ENCODE measurements around the gene OR51G2. TPM values are rescaled to one million over a fixed set of nuclear protein-coding genes. Genes with fewer than 3 reads are reported as not detected.
"Not testable (repeated sequence)": the region's sequence is repeated elsewhere in the genome, so short reads cannot be mapped to it uniquely, and the experiment has no call there.

Gene OR51G2, protein sequence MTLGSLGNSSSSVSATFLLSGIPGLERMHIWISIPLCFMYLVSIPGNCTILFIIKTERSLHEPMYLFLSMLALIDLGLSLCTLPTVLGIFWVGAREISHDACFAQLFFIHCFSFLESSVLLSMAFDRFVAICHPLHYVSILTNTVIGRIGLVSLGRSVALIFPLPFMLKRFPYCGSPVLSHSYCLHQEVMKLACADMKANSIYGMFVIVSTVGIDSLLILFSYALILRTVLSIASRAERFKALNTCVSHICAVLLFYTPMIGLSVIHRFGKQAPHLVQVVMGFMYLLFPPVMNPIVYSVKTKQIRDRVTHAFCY
- not detected for total RNA-seq

DNA sequence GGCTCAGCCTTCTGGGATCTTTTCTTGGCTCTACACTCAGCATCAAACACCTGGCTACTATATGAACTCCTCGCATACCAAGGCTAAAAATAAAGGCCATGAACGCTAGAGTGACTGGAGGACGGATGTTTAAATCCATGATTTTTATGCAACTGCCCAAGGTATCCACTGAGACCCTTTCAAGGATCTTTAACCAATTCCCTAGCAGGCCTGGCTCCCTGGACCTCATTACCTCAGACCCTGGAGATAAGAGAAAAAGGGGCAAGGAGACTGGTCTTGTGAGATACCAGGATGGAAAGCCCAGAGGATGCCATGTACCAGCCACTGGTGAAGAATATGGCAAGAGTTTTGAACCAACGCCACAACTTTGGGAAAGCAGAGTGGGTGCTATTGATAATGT is at the start of gene OR51G2:
Gene OR51G2, minus strand, starts transcription at position 101 of the 400 bp plus-strand sequence. CDS start 3,687 bp downstream, outside the sequence.
- H3K27ac Mint-ChIP-seq: no peak within 1 kb of the TSS
- ChIA-PET POLR2A (no interaction called here), CTCF (no interaction called here)
- H3K9me3 Mint-ChIP-seq: no peaks in the 10 kb centered on the region
- no peak for DNase-seq
- H3K27me3 Mint-ChIP-seq: no peaks in the 10 kb centered on the region
- no peaks in the 10 kb centered on the region for H3K36me3 Mint-ChIP-seq (ENCODE audit: low read depth)
- H3K4me1 Mint-ChIP-seq: no peaks in the 10 kb centered on the region
- H3K4me3 Mint-ChIP-seq: no peak within 1 kb of the TSS

DNA sequence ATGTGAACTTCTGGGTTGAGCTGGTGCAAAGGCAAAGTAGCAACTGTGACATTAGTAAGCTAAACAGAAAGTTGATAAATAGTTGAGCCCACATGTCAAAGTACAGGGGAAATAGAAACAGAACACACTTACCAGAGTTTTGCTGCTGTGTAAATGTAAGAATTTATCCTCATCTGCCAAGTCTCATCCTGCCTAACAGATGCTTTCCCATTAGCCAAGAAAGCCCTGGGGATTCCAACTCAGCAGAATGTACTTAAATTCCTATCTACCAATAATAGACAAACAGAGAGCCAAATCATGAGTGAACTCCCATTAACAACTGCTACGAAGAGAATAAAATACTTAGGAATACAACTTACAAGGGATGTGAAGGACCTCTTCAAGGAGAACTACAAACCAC is 43.7 kb upstream of the OR51G2 start:
- CTCF ChIA-PET: no interaction called here
- Mint-ChIP-seq H3K4me1 (no peaks in the 10 kb centered on the region), H3K9me3 (no peaks in the 10 kb centered on the region), H3K27me3 (no peaks in the 10 kb centered on the region), H3K36me3 (ENCODE audit: low read depth) (no peaks in the 10 kb centered on the region), H3K4me3 (no peak overlapping the region), H3K27ac (no peak overlapping the region)
- POLR2A ChIA-PET: no interaction called here
- no peak for DNase-seq

DNA sequence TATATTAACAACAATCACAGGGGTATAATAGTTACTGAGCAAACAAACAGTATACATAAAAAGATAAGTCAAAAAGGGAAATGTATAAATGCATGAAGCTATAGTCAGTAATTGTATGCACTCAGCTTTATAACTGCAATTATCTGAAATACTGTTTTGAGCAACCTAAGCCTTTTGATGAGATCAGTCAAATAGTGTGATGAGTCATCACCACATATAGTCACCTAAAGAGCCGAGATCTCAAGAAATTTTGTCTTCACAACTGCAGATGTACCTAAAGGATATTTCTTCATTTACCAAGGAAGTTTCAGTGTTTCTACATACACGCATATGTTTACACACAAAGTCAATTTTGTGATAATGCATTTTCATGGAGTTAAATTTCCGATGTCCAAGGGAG is 41.7 kb upstream of the OR51G2 start:
- Mint-ChIP-seq H3K4me3 (no peak overlapping the region), H3K27me3 (no peaks in the 10 kb centered on the region), H3K36me3 (ENCODE audit: low read depth) (no peaks in the 10 kb centered on the region), H3K9me3 (no peaks in the 10 kb centered on the region), H3K27ac (no peak overlapping the region), H3K4me1 (no peaks in the 10 kb centered on the region)
- CTCF ChIA-PET: no interaction called here
- POLR2A ChIA-PET: no interaction called here
- no peak for DNase-seq

DNA sequence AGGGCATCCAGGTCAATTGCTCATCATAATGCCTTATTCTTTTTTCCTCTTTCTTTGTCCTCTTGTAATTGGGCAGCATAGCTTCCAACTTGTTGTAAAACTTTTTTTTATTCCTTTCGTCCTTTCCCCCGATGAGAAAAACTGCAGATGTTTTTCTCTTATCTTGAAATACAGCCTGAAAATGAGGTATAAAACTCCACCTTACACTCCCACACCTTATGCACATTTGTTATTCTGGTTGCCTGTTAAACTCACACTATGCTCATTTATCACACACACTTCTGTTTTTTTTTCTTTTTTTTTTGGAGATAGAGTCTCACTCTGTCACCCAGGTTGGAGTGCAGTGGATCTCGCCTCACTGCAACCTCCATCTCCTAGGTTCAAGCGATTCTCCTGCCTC is 38.2 kb upstream of the OR51G2 start:
- H3K36me3 Mint-ChIP-seq (ENCODE audit: low read depth): no peaks in the 10 kb centered on the region
- ChIA-PET POLR2A (no interaction called here), CTCF (no interaction called here)
- DNase-seq: no peak
- H3K27ac Mint-ChIP-seq: no peak overlapping the region
- H3K27me3 Mint-ChIP-seq: no peaks in the 10 kb centered on the region
- H3K4me1 Mint-ChIP-seq: no peaks in the 10 kb centered on the region
- H3K4me3 Mint-ChIP-seq: no peak overlapping the region
- H3K9me3 Mint-ChIP-seq: no peaks in the 10 kb centered on the region

DNA sequence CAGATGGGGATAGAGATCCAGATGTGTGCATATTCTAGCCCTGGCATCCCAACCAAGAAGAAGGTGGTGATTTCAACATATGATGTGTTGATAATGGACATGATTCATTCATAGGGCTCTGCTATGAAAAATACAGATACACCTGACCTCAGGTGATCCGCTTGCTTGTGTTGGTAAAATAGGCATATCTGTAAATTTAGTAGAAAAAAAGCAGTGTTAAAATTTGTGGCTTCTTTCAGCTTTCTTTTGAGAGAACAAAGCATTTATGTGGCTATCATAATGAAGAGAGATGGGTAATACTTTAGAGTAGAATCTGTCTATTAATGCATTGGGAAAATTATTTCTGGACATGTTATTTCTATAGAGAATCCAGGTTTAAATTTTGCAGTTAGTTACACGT is 36.5 kb upstream of the OR51G2 start, which contains the start of gene OR51A2:
Gene OR51A2, minus strand, starts transcription at position 101 of the 400 bp plus-strand sequence. Its CDS starts 0 bp downstream, at position 101.
- CTCF ChIA-PET, H3K4me1 Mint-ChIP-seq: not testable (repeated sequence)

DNA sequence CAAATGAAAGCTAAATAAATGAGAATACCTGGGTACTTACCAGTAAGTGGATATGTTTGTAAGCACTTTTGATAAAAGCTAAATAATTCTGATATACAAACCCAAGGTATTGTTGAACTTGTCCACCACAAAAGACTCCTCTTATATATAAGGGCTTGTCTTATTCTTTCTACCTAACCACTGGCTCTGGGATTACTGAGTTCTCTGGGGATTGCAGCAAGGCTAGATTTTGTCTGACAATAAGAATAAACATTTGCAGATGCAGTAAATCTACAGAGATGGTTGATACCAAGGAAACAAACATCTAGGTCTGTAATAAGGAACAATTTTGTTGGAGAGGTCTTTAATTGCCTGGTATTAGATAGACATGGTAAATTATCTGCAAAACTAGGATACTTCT is 28.4 kb upstream of the OR51G2 start, which contains the start of gene OR51A4:
Gene OR51A4, minus strand, starts transcription at position 101 of the 400 bp plus-strand sequence. CDS start 505 bp downstream, outside the sequence.
- POLR2A ChIA-PET: no interaction called here
- CTCF ChIA-PET: no interaction called here

More for the DNA sequence above, 36.5 kb upstream of the OR51G2 start, which contains the start of gene OR51A2:
- H3K27ac Mint-ChIP-seq; DNase-seq; H3K4me3 Mint-ChIP-seq; H3K9me3 Mint-ChIP-seq; H3K27me3 Mint-ChIP-seq; H3K36me3 Mint-ChIP-seq (ENCODE audit: low read depth); POLR2A ChIA-PET: not testable (repeated sequence)

DNA sequence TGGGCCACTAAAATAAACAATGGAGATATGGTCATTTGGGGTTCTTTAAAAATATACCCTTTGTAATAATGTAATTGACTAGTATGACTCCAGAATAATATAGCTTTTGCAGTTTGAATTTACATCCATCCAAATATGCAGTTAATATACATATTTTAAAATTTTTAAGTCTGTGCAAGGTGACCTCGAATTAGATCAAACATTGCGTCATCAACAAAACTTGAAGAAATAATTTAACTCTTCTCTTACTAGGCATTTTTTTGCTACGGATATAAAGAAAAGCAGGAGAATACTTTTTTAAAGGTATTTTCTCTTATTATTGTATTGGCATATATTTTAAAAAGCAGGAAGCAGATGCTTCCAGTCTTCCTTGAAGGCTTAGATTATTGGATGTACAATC is 17.6 kb upstream of the OR51G2 start:
- H3K36me3 Mint-ChIP-seq (ENCODE audit: low read depth): no peaks in the 10 kb centered on the region
- H3K4me3 Mint-ChIP-seq: no peak overlapping the region
- POLR2A ChIA-PET: no interaction called here
- CTCF ChIA-PET: no interaction called here
- no peak for DNase-seq
- no peaks in the 10 kb centered on the region for H3K9me3 Mint-ChIP-seq
- H3K27me3 Mint-ChIP-seq: no peaks in the 10 kb centered on the region
- H3K4me1 Mint-ChIP-seq: no peaks in the 10 kb centered on the region
- H3K27ac Mint-ChIP-seq: no peak overlapping the region

More for the DNA sequence above, 28.4 kb upstream of the OR51G2 start, which contains the start of gene OR51A4:
- Mint-ChIP-seq H3K27me3 (no peaks in the 10 kb centered on the region), H3K4me1 (no peaks in the 10 kb centered on the region), H3K27ac (no peak within 1 kb of the TSS), H3K36me3 (ENCODE audit: low read depth) (no peaks in the 10 kb centered on the region), H3K4me3 (no peak within 1 kb of the TSS), H3K9me3 (no peaks in the 10 kb centered on the region)
- DNase-seq: no peak

DNA sequence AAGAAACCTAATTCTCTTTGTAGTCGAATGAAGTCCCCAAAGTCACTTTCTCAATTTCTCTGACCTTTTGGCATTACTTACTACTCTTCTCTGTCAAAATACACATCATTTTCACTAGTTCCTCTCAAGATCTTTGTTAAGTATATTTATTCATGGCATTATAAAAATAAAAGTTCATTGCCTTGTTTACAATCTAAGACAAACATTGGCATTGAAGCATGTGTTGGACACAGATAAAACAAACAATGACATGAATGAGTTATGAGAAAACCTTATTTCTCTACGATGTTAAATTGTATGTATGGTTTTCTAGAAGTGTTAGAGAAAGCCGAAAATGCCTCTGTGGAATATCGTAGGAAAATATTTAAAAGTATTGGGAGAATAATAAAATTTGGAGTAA is 13.6 kb upstream of the OR51G2 start:
- Mint-ChIP-seq H3K27me3 (no peaks in the 10 kb centered on the region), H3K9me3 (no peaks in the 10 kb centered on the region), H3K36me3 (ENCODE audit: low read depth) (no peaks in the 10 kb centered on the region), H3K4me1 (no peaks in the 10 kb centered on the region), H3K27ac (no peak overlapping the region), H3K4me3 (no peak overlapping the region)
- POLR2A ChIA-PET: no interaction called here
- CTCF ChIA-PET: interaction anchor here (0.6 kb wide), 1 partner anchor 1409 kb away, joined by 3 read pairs; no protein-coding TSS in a partner anchor
- no peak for DNase-seq

DNA sequence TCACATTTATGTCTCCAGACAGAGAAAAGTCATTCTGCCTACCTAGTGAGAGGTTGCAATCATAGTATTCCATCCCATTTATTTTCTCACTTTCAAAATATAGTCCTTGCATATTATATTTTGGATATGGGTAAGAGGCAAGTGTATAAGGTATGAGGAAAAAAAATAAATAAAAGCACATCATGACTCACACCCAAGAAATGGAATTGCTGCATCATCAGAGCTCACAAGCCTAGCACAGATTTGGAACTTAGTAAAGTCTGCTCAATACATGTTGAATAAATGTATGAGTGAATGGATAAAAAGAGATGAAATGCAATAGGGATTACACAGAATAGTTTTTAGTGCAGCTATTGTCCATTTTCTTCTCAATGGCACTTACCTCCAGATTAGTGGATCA is 7.5 kb upstream of the OR51G2 start:
- Mint-ChIP-seq H3K4me1 (no peaks in the 10 kb centered on the region), H3K36me3 (ENCODE audit: low read depth) (no peaks in the 10 kb centered on the region), H3K4me3 (no peak overlapping the region), H3K27me3 (peaks cover 2% of the 10 kb centered on the region), H3K9me3 (no peaks in the 10 kb centered on the region), H3K27ac (no peak overlapping the region)
- ChIA-PET CTCF (no interaction called here), POLR2A (no interaction called here)
- DNase-seq: no peak

DNA sequence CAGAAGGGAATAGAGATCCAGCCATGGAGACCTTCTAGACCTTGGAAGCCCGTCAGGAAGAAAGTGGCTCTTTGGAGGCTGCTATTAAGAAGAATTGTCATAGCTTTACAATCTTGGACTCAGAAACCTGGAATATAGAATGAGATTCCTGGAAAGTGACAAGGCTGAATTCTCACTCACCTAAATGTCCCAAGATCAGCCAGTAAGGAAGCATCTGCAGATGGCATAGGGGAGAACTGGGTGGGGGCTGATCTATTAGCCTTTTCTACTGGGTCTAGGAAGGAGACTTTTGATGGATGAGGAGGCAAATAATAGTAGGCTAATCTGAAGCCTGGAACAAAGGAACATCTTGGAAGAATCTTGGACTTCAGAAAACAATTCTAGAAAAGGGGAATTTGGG is 5.1 kb upstream of the OR51G2 start, which contains the start of gene OR51G1:
Gene OR51G1, minus strand, starts transcription at position 101 of the 400 bp plus-strand sequence. Its CDS starts 0 bp downstream, at position 101.
- Mint-ChIP-seq H3K9me3 (no peaks in the 10 kb centered on the region), H3K27ac (no peak within 1 kb of the TSS), H3K36me3 (ENCODE audit: low read depth) (no peaks in the 10 kb centered on the region), H3K27me3 (peaks cover 2% of the 10 kb centered on the region), H3K4me1 (no peaks in the 10 kb centered on the region), H3K4me3 (no peak within 1 kb of the TSS)
- DNase-seq: no peak
- ChIA-PET CTCF (no interaction called here), POLR2A (no interaction called here)

DNA sequence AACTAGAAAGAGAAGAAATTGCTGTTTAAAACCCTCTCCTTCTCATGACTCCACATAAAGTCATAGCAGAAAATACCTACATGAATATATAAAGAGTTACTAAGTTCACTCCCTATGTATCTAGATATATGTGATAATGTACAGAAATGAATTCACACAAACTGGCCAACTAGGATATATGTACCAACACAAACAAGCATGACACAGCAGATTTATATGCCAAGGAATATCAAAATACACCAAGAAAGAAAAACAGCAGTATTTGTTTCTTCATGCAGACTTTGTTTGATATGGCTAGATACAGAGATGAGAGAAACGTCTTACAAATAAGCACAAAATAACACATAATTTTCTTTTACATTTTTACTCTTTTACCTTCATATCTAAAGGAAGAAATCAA is 3.2 kb upstream of the OR51G2 start:
- no peaks in the 10 kb centered on the region for H3K4me1 Mint-ChIP-seq

DNA sequence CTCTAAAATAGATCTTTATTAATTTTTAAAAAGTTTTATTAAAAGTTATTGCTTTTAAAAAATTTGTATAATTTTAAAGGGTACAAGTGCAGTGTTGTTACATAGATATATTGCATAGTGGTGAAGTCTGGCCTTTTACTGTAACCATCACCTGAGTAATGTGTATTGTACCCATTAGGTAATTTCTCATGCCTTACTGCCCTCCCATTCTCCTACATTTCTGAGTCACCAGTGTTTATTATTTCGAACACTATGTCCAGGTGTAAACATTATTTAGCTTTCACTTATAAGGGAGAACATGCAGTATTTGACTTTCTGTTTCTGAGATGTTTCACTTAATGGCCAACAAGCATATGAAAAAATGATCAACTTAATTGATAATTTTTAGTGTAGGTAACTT is 2.6 kb upstream of the OR51G2 start:
- Mint-ChIP-seq H3K9me3 (no peaks in the 10 kb centered on the region), H3K27me3 (peaks cover 2% of the 10 kb centered on the region), H3K36me3 (ENCODE audit: low read depth) (no peaks in the 10 kb centered on the region), H3K27ac (no peak overlapping the region), H3K4me1 (no peaks in the 10 kb centered on the region), H3K4me3 (no peak overlapping the region)
- CTCF ChIA-PET: no interaction called here
- no peak for DNase-seq
- POLR2A ChIA-PET: no interaction called here

More for the DNA sequence above, 3.2 kb upstream of the OR51G2 start:
- POLR2A ChIA-PET: no interaction called here
- Mint-ChIP-seq H3K4me3 (no peak overlapping the region), H3K9me3 (no peaks in the 10 kb centered on the region), H3K27ac (no peak overlapping the region), H3K27me3 (peaks cover 2% of the 10 kb centered on the region), H3K36me3 (ENCODE audit: low read depth) (no peaks in the 10 kb centered on the region)
- CTCF ChIA-PET: no interaction called here
- no peak for DNase-seq

DNA sequence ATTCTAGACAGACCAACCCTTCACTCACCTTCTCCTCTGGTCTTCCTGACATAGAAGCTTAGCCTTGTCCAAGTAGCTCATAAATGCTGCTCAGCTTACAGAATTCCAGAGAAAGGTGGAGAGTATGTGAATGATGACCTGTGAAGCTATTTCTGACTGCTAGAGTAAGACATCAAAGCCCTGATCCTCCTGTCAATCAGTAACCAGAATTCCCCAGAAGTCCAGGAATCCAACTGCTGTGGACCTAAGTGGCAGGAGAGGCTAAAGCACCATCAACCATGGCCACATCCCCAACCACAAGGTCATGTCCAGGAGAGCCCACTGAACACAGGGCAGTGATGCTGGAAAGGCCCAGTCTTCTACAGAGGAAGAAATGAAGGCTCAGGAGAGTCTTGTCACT is 2.6 kb downstream of the OR51G2 start:
- H3K27ac Mint-ChIP-seq: no peak overlapping the region
- no peaks in the 10 kb centered on the region for H3K36me3 Mint-ChIP-seq (ENCODE audit: low read depth)
- no peaks in the 10 kb centered on the region for H3K4me1 Mint-ChIP-seq
- ChIA-PET CTCF (no interaction called here), POLR2A (no interaction called here)
- no peaks in the 10 kb centered on the region for H3K9me3 Mint-ChIP-seq
- no peak for DNase-seq
- no peak overlapping the region for H3K4me3 Mint-ChIP-seq
- H3K27me3 Mint-ChIP-seq: no peaks in the 10 kb centered on the region

DNA sequence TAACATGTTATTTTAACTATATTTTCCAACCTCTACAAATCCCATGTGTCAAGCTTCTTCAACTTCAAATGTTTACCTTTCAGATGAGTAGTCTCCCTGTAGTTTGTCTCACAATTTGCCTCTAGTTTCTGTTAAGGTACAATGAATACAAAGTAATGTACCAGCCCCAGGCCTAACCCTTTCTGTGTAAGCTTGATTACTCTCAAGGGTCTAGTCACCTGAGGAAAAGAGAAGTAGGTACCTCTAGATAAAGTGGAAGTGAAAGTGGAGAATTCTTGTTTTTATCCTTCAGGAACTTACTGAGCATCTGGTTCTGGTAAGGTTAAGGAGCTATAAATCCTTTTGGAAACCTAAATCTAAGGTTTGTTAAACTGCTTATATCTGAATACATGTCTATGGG is 15.7 kb downstream of the OR51G2 start, which contains the start of gene OR51A7:
Gene OR51A7, plus strand, starts transcription at position 300 of the 400 bp plus-strand sequence. CDS start 3,587 bp downstream, outside the sequence.
- ChIA-PET CTCF (no interaction called here), POLR2A (no interaction called here)
- Mint-ChIP-seq H3K36me3 (ENCODE audit: low read depth) (no peaks in the 10 kb centered on the region), H3K27ac (no peak within 1 kb of the TSS), H3K27me3 (no peaks in the 10 kb centered on the region), H3K9me3 (no peaks in the 10 kb centered on the region), H3K4me3 (no peak within 1 kb of the TSS), H3K4me1 (no peaks in the 10 kb centered on the region)
- DNase-seq: no peak
